GM19467 (cell line): ENCODE results near the gene REXO1.

Source experiments
- ATAC-seq: cut with Tn5 transposase; IDR thresholded peaks from one replicate; pipeline ENCODE4 v1.9.1; 2021; ENCODE audit warnings: mild to moderate bottlenecking, moderate library complexity; ENCODE audit not compliant: unreplicated experiment

The REXO1 gene

GRCh38 chr19:1849132-1849474 is 820 bp upstream of the REXO1 start:
- no peak for ATAC-seq

GRCh38 chr19:1847684-1848398 is 442 bp downstream of the REXO1 start:
- no peak for ATAC-seq

GRCh38 chr19:1847348-1847683 is 967 bp downstream of the REXO1 start:
- ATAC-seq: no peak

GRCh38 chr19:1846517-1847204 is 1.6 kb downstream of the REXO1 start:
- no peak for ATAC-seq

GRCh38 chr19:1845642-1846041 is 2.6 kb downstream of the REXO1 start:
- no peak for ATAC-seq

GRCh38 chr19:1845125-1845515 is 3.2 kb downstream of the REXO1 start:
- ATAC-seq: no peak

GRCh38 chr19:1844513-1845124 is 3.7 kb downstream of the REXO1 start:
- no peak for ATAC-seq

- ATAC-seq: no peak
Observed at GRCh38 chr19:1843646-1844394, 4.5 kb downstream of the REXO1 start.

- no peak for ATAC-seq
Observed at GRCh38 chr19:1843116-1843515, 5.2 kb downstream of the REXO1 start.

- ATAC-seq: no peak
Observed at GRCh38 chr19:1841209-1841924, 6.9 kb downstream of the REXO1 start.

GRCh38 chr19:1840541-1841115 is 7.7 kb downstream of the REXO1 start:
- ATAC-seq: no peak

- ATAC-seq: no peak
Observed at GRCh38 chr19:1839658-1840540, 8.4 kb downstream of the REXO1 start.

- ATAC-seq: no peak
Observed at GRCh38 chr19:1837625-1838105, 10.6 kb downstream of the REXO1 start.

- no peak for ATAC-seq
Observed at GRCh38 chr19:1837222-1837565, 11.1 kb downstream of the REXO1 start.

- ATAC-seq: no peak
Observed at GRCh38 chr19:1836458-1837221, 11.6 kb downstream of the REXO1 start.

- ATAC-seq: no peak
Observed at GRCh38 chr19:1833540-1833939, 14.7 kb downstream of the REXO1 start.

- no peak for ATAC-seq
Observed at GRCh38 chr19:1832046-1832663, 16.1 kb downstream of the REXO1 start.

- ATAC-seq: no peak
Observed at GRCh38 chr19:1830978-1831377, 17.3 kb downstream of the REXO1 start.

- ATAC-seq: no peak
Observed at GRCh38 chr19:1830568-1830967, 17.7 kb downstream of the REXO1 start.
